Measurements from ENCODE around the gene SLC25A13. TPM values are rescaled to one million over a fixed set of nuclear protein-coding genes. Genes with fewer than 3 reads are reported as not detected.

The SLC25A13 gene
- total RNA-seq, 1 experiment from 2014 or later, result 77.2 TPM

DNA sequence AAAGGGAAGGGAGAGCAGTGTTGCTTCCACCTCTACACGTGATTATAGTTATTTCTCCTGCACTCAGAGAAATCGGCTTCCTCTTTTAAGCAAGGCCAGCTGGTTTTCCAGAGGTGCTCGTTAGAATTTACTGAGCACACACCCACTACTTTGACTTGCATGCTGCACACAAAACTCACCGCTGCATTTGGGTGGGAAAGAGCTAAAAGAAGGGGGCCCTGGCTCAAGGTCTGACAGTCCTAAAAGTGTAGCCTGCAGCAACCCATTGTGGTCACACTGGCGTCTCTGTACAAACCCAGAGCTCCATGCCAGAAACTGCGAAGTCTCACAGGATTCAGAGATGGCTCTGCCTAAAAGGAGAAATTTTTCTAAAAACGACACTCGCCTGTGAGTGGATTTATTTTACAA is 133.7 kb downstream of the SLC25A13 start:
- Mint-ChIP-seq H3K4me3 (no peak overlapping the region), H3K4me1 (peaks cover 6% of the 10 kb centered on the region), H3K9me3 (no peaks in the 10 kb centered on the region), H3K27ac (no peak overlapping the region), H3K36me3 (peaks cover 44% of the 10 kb centered on the region), H3K27me3 (ENCODE audit: low read depth) (no peaks in the 10 kb centered on the region)
- ATAC-seq (no peak), DNase-seq (ENCODE audit: low spot score) (no peak)
- ChIA-PET POLR2A (no interaction called here), CTCF (interaction anchor here (0.6 to 1.0 kb wide), 2 partner anchors 48 to 57 kb away, joined by 3 to 4 read pairs; no protein-coding TSS in a partner anchor)
- TF ChIP-seq PRRX2 (CRISPR knock-in tag; IDR thresholded peaks at IDR 0.05) (no peak), GTF2I (CRISPR knock-in tag; conservative IDR thresholded peaks at IDR 0.05) (no peak), SP1 (CRISPR knock-in tag; conservative IDR thresholded peaks at IDR 0.05) (no peak), IRF2 (CRISPR knock-in tag; IDR thresholded peaks at IDR 0.05; ENCODE audit: borderline replicate concordance, low read depth) (no peak), OVOL2 (CRISPR knock-in tag; IDR thresholded peaks at IDR 0.05; ENCODE audit: borderline replicate concordance) (no peak), NFYB (CRISPR knock-in tag; conservative IDR thresholded peaks at IDR 0.05; ENCODE audit: low read depth) (no peak), MYBL2 (CRISPR knock-in tag; IDR thresholded peaks at IDR 0.05) (no peak), KAT7 (CRISPR knock-in tag; IDR thresholded peaks at IDR 0.05; ENCODE audit: borderline replicate concordance) (no peak)
- TF ChIP-seq, protein P1, sequence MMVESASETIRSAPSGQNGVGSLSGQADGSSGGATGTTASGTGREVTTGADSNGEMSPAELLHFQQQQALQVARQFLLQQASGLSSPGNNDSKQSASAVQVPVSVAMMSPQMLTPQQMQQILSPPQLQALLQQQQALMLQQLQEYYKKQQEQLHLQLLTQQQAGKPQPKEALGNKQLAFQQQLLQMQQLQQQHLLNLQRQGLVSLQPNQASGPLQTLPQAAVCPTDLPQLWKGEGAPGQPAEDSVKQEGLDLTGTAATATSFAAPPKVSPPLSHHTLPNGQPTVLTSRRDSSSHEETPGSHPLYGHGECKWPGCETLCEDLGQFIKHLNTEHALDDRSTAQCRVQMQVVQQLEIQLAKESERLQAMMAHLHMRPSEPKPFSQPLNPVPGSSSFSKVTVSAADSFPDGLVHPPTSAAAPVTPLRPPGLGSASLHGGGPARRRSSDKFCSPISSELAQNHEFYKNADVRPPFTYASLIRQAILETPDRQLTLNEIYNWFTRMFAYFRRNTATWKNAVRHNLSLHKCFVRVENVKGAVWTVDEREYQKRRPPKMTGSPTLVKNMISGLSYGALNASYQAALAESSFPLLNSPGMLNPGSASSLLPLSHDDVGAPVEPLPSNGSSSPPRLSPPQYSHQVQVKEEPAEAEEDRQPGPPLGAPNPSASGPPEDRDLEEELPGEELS (CRISPR knock-in tag; IDR thresholded peaks at IDR 0.05), result no peak
- TF ChIP-seq, protein P2, sequence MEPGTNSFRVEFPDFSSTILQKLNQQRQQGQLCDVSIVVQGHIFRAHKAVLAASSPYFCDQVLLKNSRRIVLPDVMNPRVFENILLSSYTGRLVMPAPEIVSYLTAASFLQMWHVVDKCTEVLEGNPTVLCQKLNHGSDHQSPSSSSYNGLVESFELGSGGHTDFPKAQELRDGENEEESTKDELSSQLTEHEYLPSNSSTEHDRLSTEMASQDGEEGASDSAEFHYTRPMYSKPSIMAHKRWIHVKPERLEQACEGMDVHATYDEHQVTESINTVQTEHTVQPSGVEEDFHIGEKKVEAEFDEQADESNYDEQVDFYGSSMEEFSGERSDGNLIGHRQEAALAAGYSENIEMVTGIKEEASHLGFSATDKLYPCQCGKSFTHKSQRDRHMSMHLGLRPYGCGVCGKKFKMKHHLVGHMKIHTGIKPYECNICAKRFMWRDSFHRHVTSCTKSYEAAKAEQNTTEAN (CRISPR knock-in tag; IDR thresholded peaks at IDR 0.05), result no peak
- TF ChIP-seq, protein P3, sequence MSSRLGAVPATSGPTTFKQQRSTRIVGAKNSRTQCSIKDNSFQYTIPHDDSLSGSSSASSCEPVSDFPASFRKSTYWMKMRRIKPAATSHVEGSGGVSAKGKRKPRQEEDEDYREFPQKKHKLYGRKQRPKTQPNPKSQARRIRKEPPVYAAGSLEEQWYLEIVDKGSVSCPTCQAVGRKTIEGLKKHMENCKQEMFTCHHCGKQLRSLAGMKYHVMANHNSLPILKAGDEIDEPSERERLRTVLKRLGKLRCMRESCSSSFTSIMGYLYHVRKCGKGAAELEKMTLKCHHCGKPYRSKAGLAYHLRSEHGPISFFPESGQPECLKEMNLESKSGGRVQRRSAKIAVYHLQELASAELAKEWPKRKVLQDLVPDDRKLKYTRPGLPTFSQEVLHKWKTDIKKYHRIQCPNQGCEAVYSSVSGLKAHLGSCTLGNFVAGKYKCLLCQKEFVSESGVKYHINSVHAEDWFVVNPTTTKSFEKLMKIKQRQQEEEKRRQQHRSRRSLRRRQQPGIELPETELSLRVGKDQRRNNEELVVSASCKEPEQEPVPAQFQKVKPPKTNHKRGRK (CRISPR knock-in tag; IDR thresholded peaks at IDR 0.05; ENCODE audit: borderline replicate concordance), result no peak

GRCh38 chr7:96187735-96188134 is 134.2 kb downstream of the SLC25A13 start:
- Mint-ChIP-seq H3K4me3 (no peak overlapping the region), H3K9me3 (no peaks in the 10 kb centered on the region), H3K27me3 (ENCODE audit: low read depth) (no peaks in the 10 kb centered on the region), H3K4me1 (peaks cover 10% of the 10 kb centered on the region), H3K27ac (no peak overlapping the region), H3K36me3 (peaks cover 43% of the 10 kb centered on the region)
- DNase-seq (ENCODE audit: low spot score) (no peak), ATAC-seq (no peak)
- CTCF ChIA-PET, result interaction anchor here (1.0 kb wide), 1 partner anchor 56 kb away, joined by 4 read pairs; no protein-coding TSS in a partner anchor
- POLR2A ChIA-PET, result no interaction called here
- no peak for TF ChIP-seq IRF2 (CRISPR knock-in tag; IDR thresholded peaks at IDR 0.05; ENCODE audit: borderline replicate concordance, low read depth)
- TF ChIP-seq ZNF121 (CRISPR knock-in tag; IDR thresholded peaks at IDR 0.05), result no peak
- TF ChIP-seq, protein P4, sequence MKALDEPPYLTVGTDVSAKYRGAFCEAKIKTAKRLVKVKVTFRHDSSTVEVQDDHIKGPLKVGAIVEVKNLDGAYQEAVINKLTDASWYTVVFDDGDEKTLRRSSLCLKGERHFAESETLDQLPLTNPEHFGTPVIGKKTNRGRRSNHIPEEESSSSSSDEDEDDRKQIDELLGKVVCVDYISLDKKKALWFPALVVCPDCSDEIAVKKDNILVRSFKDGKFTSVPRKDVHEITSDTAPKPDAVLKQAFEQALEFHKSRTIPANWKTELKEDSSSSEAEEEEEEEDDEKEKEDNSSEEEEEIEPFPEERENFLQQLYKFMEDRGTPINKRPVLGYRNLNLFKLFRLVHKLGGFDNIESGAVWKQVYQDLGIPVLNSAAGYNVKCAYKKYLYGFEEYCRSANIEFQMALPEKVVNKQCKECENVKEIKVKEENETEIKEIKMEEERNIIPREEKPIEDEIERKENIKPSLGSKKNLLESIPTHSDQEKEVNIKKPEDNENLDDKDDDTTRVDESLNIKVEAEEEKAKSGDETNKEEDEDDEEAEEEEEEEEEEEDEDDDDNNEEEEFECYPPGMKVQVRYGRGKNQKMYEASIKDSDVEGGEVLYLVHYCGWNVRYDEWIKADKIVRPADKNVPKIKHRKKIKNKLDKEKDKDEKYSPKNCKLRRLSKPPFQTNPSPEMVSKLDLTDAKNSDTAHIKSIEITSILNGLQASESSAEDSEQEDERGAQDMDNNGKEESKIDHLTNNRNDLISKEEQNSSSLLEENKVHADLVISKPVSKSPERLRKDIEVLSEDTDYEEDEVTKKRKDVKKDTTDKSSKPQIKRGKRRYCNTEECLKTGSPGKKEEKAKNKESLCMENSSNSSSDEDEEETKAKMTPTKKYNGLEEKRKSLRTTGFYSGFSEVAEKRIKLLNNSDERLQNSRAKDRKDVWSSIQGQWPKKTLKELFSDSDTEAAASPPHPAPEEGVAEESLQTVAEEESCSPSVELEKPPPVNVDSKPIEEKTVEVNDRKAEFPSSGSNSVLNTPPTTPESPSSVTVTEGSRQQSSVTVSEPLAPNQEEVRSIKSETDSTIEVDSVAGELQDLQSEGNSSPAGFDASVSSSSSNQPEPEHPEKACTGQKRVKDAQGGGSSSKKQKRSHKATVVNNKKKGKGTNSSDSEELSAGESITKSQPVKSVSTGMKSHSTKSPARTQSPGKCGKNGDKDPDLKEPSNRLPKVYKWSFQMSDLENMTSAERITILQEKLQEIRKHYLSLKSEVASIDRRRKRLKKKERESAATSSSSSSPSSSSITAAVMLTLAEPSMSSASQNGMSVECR (CRISPR knock-in tag; IDR thresholded peaks at IDR 0.05; ENCODE audit: borderline replicate concordance), result no peak
- TF ChIP-seq, protein P3 (CRISPR knock-in tag; IDR thresholded peaks at IDR 0.05; ENCODE audit: borderline replicate concordance), result no peak
- TF ChIP-seq ZNF317 (CRISPR knock-in tag; IDR thresholded peaks at IDR 0.05; ENCODE audit: borderline replicate concordance, low read depth), result no peak
- TF ChIP-seq, protein P5, sequence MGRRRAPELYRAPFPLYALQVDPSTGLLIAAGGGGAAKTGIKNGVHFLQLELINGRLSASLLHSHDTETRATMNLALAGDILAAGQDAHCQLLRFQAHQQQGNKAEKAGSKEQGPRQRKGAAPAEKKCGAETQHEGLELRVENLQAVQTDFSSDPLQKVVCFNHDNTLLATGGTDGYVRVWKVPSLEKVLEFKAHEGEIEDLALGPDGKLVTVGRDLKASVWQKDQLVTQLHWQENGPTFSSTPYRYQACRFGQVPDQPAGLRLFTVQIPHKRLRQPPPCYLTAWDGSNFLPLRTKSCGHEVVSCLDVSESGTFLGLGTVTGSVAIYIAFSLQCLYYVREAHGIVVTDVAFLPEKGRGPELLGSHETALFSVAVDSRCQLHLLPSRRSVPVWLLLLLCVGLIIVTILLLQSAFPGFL (CRISPR knock-in tag; IDR thresholded peaks at IDR 0.05; ENCODE audit: borderline replicate concordance), result no peak
- no peak for TF ChIP-seq GABPB1 (CRISPR knock-in tag; IDR thresholded peaks at IDR 0.05)
- TF ChIP-seq ZNF396 (CRISPR knock-in tag; IDR thresholded peaks at IDR 0.05; ENCODE audit: borderline replicate concordance), result no peak
- TF ChIP-seq, protein P6, sequence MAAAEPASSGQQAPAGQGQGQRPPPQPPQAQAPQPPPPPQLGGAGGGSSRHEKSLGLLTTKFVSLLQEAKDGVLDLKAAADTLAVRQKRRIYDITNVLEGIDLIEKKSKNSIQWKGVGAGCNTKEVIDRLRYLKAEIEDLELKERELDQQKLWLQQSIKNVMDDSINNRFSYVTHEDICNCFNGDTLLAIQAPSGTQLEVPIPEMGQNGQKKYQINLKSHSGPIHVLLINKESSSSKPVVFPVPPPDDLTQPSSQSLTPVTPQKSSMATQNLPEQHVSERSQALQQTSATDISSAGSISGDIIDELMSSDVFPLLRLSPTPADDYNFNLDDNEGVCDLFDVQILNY (CRISPR knock-in tag; IDR thresholded peaks at IDR 0.05), result no peak
- TF ChIP-seq TCF7 (CRISPR knock-in tag; IDR thresholded peaks at IDR 0.05; ENCODE audit: low read depth), result no peak
- no peak for TF ChIP-seq ERG (CRISPR knock-in tag; IDR thresholded peaks at IDR 0.05)
